Suprapubic skin (tissue), 4 donors: ENCODE data around the gene PCIF1. TPM values are rescaled to one million over a fixed set of nuclear protein-coding genes. Genes with fewer than 3 reads are reported as not detected.
"Not testable (repeated sequence)": the region's sequence is repeated elsewhere in the genome, so short reads cannot be mapped to it uniquely, and the experiment has no call there.

Experiments
- DNase-seq, 2 donors: peaks; one replicate each; pipeline ENCODE4 v3.0.0-alpha.2; 2019; ENCODE audit warnings: low spot score in 2 of 2
- H3K27ac ChIP-seq: fragments of 200-600 bp; sonication (generic); one replicate; pipeline ENCODE4 v1.5.1; 2019
- H3K27me3 ChIP-seq: fragments of 200-600 bp; sonication (generic); one replicate; pipeline ENCODE4 v1.5.1; 2019
- H3K36me3 ChIP-seq: fragments of 200-600 bp; sonication (generic); one replicate; pipeline ENCODE4 v1.5.1; 2019
- H3K4me1 ChIP-seq: fragments of 200-600 bp; sonication (generic); one replicate; pipeline ENCODE4 v1.5.1; 2019
- H3K4me3 ChIP-seq: fragments of 200-600 bp; sonication (generic); one replicate; pipeline ENCODE4 v1.5.1; 2019; ENCODE audit warnings: mild to moderate bottlenecking
- H3K9me3 ChIP-seq: fragments of 200-600 bp; sonication (generic); one replicate; pipeline ENCODE4 v1.5.1; 2019
- EP300 ChIP-seq: sonication (generic); formaldehyde crosslinking; IDR thresholded peaks from one replicate; pipeline ENCODE4 v1.6.1; 2017; ENCODE audit warnings: antibody characterized with exemption
- POLR2A ChIP-seq, 2 donors: fragments of 450-650 bp; IDR thresholded peaks; one replicate each; pipeline ENCODE4 v1.6.1; 2017; ENCODE audit warnings: antibody characterized with exemption in 2 of 2, mild to moderate bottlenecking in 2 of 2, moderate library complexity in 2 of 2
- POLR2AphosphoS5 ChIP-seq, 3 donors: sonication (generic); formaldehyde crosslinking; IDR thresholded peaks; one replicate each; pipeline ENCODE4 v1.6.1; 2017; ENCODE audit warnings: antibody characterized with exemption in 3 of 3
- WGBS: methylation state at CpG from one replicate; pipeline ENCODE4 v1.1.5; 2018; 5-methylcytosine and 5-hydroxymethylcytosine counted together
- total RNA-seq, 4 donors: library from RNA; depleted of rRNA; stranded (reverse); fragments of >200 nt; gene quantifications; one replicate each; pipeline ENCODE4 v1.1.0, GENCODE V29; 2016
- TF ChIP-seq, protein P1 (sequence below), 2 donors: fragments of 200-600 bp in 1 of 2; fragments of 450-650 bp in 1 of 2; sonication (generic) in 1 of 2; IDR thresholded peaks; one replicate each; pipeline ENCODE4 v1.5.1; 2016 to 2019; ENCODE audit warnings: antibody characterized with exemption in 2 of 2, mild to moderate bottlenecking in 1 of 2, moderate library complexity in 1 of 2

PCIF1 gene
- total RNA-seq, 4 donors from 2014 or later: 37.2 to 70.3 (median 42.4) TPM

DNA sequence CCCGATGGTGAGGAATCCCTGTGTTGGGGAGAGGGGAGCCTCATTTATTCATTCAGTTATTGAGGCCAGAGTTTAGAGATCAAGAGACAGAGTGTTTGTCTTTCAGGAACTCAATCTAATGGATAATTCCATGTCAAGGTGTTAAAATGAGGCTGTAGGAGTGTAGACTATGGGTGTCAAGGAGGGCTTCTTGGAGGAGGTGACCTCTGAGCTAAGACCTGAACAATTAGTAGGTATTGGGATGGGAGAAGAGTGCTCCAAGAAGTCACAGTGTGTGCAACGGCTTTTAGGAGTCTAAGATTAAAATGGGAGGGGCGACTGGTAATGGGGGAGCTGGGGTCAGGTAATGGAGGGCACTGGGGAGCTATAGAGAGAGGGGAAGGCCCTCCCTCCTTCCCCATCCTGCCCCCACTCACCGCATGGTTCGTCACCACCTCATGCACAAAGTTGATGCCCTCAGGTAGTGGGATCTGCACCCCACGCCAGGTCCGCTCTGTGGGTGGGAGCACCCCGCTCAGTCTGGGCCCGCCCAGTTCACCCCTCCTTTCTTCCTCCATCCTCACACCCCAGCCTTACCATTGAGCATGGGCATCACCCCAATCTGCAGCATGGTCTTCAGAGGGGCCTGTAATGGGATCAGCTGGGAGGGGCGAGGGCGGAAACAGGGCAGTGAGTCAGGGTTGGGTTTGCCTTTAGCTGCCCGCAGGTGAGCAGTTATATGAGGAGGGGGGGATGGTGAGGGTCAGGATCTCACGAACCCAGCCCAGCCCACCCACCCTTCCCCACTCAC is 35.2 kb upstream of the PCIF1 start:
- H3K36me3 ChIP-seq: peaks cover 86% of the 10 kb centered on the region
- H3K27me3 ChIP-seq: no peaks in the 10 kb centered on the region

DNA sequence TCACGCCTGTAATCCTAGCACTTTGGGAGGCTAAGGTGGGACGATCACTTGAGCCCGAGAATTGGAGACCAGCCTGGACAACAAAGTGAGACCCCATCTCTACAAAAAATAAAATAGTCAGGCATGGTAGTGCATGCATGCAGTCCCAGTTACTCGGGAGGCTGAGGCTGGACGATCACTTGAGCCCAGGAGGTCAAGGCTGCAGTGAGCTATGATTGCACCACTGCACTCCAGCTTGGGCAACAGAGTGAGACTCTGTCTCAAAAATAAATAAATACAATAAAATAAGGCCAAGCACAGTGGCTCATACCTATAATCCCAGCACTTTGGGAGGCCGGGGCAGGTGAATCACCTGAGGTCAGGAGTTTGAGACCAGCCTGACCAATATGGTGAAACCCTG is 33.2 kb upstream of the PCIF1 start:
- H3K27ac ChIP-seq, H3K9me3 ChIP-seq, DNase-seq, H3K27me3 ChIP-seq, H3K4me1 ChIP-seq, H3K4me3 ChIP-seq: not testable (repeated sequence)
- WGBS: 87% methylated on average over 6 of the region's 6 CpGs
- H3K36me3 ChIP-seq: peaks cover 87% of the 10 kb centered on the region

More for the DNA sequence above, 35.2 kb upstream of the PCIF1 start:
- DNase-seq: no peak
- Histone ChIP-seq H3K4me3 (no peak overlapping the region), H3K9me3 (no peaks in the 10 kb centered on the region), H3K27ac (no peak overlapping the region), H3K4me1 (no peaks in the 10 kb centered on the region)
- WGBS: 81% methylated on average over 11 of the region's 13 CpGs
- TF ChIP-seq, protein P1, sequence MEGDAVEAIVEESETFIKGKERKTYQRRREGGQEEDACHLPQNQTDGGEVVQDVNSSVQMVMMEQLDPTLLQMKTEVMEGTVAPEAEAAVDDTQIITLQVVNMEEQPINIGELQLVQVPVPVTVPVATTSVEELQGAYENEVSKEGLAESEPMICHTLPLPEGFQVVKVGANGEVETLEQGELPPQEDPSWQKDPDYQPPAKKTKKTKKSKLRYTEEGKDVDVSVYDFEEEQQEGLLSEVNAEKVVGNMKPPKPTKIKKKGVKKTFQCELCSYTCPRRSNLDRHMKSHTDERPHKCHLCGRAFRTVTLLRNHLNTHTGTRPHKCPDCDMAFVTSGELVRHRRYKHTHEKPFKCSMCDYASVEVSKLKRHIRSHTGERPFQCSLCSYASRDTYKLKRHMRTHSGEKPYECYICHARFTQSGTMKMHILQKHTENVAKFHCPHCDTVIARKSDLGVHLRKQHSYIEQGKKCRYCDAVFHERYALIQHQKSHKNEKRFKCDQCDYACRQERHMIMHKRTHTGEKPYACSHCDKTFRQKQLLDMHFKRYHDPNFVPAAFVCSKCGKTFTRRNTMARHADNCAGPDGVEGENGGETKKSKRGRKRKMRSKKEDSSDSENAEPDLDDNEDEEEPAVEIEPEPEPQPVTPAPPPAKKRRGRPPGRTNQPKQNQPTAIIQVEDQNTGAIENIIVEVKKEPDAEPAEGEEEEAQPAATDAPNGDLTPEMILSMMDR (IDR thresholded peaks at IDR 0.05): no peak
- no peak for TF ChIP-seq POLR2A (IDR thresholded peaks at IDR 0.05)
- TF ChIP-seq EP300: no peak
- no peak for TF ChIP-seq POLR2AphosphoS5 (IDR thresholded peaks at IDR 0.05)

DNA sequence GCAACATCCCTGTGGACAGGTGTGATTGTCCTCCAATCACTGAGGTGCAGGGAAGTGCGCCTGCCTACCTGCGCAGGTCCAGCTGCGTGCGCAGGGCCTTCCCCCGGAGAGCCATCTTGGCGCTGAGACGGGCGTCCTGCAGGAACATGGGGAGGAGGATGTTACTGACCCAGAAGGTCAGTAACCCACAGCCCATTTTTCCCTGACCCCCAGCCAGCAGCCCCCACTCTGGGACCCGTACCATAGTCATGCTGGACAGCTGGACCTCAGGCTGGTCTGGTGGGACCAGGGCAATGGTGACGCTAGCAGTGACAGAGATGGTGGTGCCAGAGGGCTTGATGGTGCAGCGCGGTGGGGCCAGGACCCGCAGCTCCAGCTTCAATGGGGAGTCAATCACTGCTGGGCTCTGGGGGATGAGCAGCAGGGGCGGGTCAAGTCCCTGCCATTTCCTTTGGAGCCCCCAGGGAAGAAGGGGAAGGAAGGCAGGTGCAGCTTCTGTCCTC is 32.2 kb upstream of the PCIF1 start:
- TF ChIP-seq, protein P1 (IDR thresholded peaks at IDR 0.05): no peak
- TF ChIP-seq EP300 (no peak), POLR2AphosphoS5 (IDR thresholded peaks at IDR 0.05) (no peak), POLR2A (IDR thresholded peaks at IDR 0.05) (no peak)
- no peak overlapping the region for H3K4me3 ChIP-seq
- no peak for DNase-seq
- no peaks in the 10 kb centered on the region for H3K4me1 ChIP-seq
- peaks cover 86% of the 10 kb centered on the region for H3K36me3 ChIP-seq
- H3K27ac ChIP-seq: no peak overlapping the region
- 94% methylated on average over 13 of the region's 14 CpGs for WGBS
- no peaks in the 10 kb centered on the region for H3K9me3 ChIP-seq
- no peaks in the 10 kb centered on the region for H3K27me3 ChIP-seq

DNA sequence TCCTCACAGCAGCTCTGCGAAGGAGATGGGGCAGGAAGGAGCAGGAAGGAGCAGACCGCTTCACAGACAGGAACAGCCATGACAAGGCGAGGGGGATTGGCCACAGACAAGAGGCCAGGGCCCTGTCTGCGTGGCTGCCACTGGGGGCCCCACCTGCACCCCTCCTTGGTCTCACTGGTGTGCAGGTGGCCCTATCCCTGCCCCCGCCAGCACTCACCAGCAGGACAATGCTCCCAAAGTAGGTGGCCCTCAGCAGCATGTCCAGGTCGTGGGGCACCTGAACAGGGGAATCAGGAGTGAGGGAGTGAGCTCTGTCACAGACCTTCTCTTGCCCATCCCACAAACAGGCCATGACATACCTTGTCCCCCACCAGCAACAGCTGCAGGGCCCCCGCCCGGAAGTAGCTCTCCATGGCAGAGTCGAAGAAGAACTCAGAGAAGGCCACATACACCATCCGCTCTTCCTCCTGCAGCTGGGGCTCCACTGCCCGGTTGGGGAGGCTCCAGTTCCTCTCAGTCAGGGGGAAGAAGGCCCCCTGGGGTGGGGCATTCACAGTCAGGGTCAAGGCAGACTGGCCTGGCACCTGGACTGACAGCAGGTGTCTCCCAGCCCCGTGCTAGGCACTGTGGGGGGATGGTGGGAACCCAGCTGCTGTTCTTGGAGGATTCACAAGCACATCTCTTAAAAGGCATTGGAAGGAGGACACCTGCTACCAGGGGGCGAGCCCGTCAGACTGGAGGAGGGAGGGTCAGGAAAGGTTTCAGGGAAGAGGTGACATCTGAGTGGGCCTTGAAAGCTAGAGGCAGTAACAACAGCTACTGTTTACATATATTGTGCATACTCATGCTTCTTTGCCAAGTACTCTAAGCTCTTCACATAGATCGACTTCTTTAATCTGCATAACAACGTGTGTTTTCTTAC is 29.6 kb upstream of the PCIF1 start:
- no peak for DNase-seq
- TF ChIP-seq POLR2A (IDR thresholded peaks at IDR 0.05) (no peak), EP300 (no peak)
- H3K9me3 ChIP-seq: no peaks in the 10 kb centered on the region
- H3K27ac ChIP-seq: no peak overlapping the region
- H3K4me1 ChIP-seq: peaks cover 5% of the 10 kb centered on the region
- H3K36me3 ChIP-seq: peaks cover 78% of the 10 kb centered on the region
- no peak overlapping the region for H3K4me3 ChIP-seq
- 87% methylated on average over 13 of the region's 16 CpGs for WGBS
- H3K27me3 ChIP-seq: no peaks in the 10 kb centered on the region

DNA sequence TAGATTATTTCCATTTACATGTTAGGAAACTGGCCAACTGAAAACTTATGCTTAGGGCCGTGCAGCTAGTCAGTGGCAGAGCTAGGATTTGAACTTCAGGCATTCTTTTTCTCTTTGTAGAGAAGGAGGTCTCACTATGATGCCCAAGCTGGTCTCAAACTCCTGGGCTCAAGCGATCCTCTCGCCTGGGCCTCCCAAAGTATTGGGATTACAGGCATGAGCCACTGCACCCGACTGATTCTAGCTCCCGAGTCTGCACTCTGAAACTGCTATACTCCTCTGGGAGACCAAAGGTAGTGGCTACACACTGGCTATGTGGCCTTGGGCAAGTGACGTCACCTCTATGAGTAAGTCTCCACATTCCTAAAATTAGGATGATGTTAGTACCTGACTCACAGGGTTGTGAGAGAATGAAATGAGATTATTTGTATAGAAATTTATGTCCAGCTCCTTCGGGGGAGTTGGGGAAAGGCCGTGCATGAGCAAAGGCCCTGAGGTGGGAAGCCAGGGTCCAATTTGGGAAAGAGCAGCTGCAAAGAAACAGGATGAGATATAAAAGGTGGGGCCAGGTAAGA is 28.9 kb upstream of the PCIF1 start:
- Histone ChIP-seq H3K36me3 (peaks cover 72% of the 10 kb centered on the region), H3K9me3 (no peaks in the 10 kb centered on the region), H3K27ac (no peak overlapping the region), H3K27me3 (no peaks in the 10 kb centered on the region), H3K4me3 (no peak overlapping the region), H3K4me1 (peaks cover 13% of the 10 kb centered on the region)
- 82% methylated on average over 8 of the region's 8 CpGs for WGBS
- TF ChIP-seq POLR2A (IDR thresholded peaks at IDR 0.05): no peak
- TF ChIP-seq POLR2AphosphoS5 (IDR thresholded peaks at IDR 0.05): no peak
- TF ChIP-seq, protein P1 (IDR thresholded peaks at IDR 0.05): no peak
- TF ChIP-seq EP300: no peak
- DNase-seq: no peak
